Loucy (cell line): Measurements from ENCODE around the gene GIMAP8.
"Not testable (repeated sequence)": the region's sequence is repeated elsewhere in the genome, so short reads cannot be mapped to it uniquely, and the experiment has no call there.

ENCODE experiments used
- H2AFZ ChIP-seq: fragments of 200-600 bp; sonication (generic); 2 replicates; pipeline ENCODE4 v1.6.0; 2016; ENCODE audit warnings: antibody characterized with exemption, mild to moderate bottlenecking, low read length, moderate library complexity
- H3F3A ChIP-seq: fragments of 200-600 bp; 2 replicates; pipeline ENCODE4 v1.6.0; 2016; ENCODE audit warnings: antibody characterized with exemption, low read depth, mild to moderate bottlenecking
- H3K27me3 ChIP-seq: fragments of 200-600 bp; sonication (generic); 2 replicates; pipeline ENCODE4 v1.6.1; 2014; ENCODE audit warnings: low read length, mild to moderate bottlenecking; ENCODE audit not compliant: insufficient read depth, poor library complexity, severe bottlenecking
- H3K36me3 ChIP-seq: fragments of 200-600 bp; sonication (generic); 2 replicates; pipeline ENCODE4 v1.6.1; 2016; ENCODE audit warnings: low read length; ENCODE audit not compliant: insufficient read depth
- H3K4me1 ChIP-seq: fragments of 200-600 bp; sonication (generic); 2 replicates; pipeline ENCODE4 v1.5.1; 2014; ENCODE audit warnings: low read length, mild to moderate bottlenecking; ENCODE audit not compliant: insufficient read depth, poor library complexity, severe bottlenecking
- H3K4me2 ChIP-seq: fragments of 200-600 bp; sonication (generic); 2 replicates; pipeline ENCODE4 v1.6.0; 2014; ENCODE audit warnings: antibody characterized with exemption, low read length, low read depth, mild to moderate bottlenecking; ENCODE audit not compliant: poor library complexity, severe bottlenecking
- H3K4me3 ChIP-seq: fragments of 200-600 bp; sonication (generic); 2 replicates; pipeline ENCODE4 v1.5.1; 2014; ENCODE audit warnings: low read length, mild to moderate bottlenecking, mixed read lengths; ENCODE audit not compliant: poor library complexity, severe bottlenecking
- H3K79me2 ChIP-seq: fragments of 200-600 bp; sonication (generic); 2 replicates; pipeline ENCODE4 v1.6.1; 2014; ENCODE audit warnings: low read length; ENCODE audit not compliant: insufficient read depth
- H3K9ac ChIP-seq: fragments of 200-600 bp; sonication (generic); 2 replicates; pipeline ENCODE4 v1.6.0; 2014; ENCODE audit warnings: mild to moderate bottlenecking, low read depth, low read length, moderate library complexity; ENCODE audit not compliant: poor library complexity, severe bottlenecking
- H3K9me2 ChIP-seq: fragments of 200-600 bp; sonication (generic); replicated peaks from 2 replicates; pipeline ENCODE4 v1.6.1; 2016; ENCODE audit warnings: low read depth, low read length, mixed read lengths
- H3K9me3 ChIP-seq: fragments of 200-600 bp; sonication (generic); 2 replicates; pipeline ENCODE4 v1.6.1; 2014; ENCODE audit warnings: mild to moderate bottlenecking, antibody characterized with exemption, low read length, low read depth; ENCODE audit not compliant: insufficient read depth
- H4K20me1 ChIP-seq: fragments of 200-600 bp; sonication (generic); 2 replicates; pipeline ENCODE4 v1.6.0; 2014; ENCODE audit warnings: antibody characterized with exemption, low read length, mild to moderate bottlenecking; ENCODE audit not compliant: insufficient read depth, poor library complexity, severe bottlenecking
- CTCF ChIP-seq: fragments of 200-600 bp; sonication (generic); conservative IDR thresholded peaks from 2 replicates; pipeline ENCODE4 v1.5.1; 2014; ENCODE audit warnings: mild to moderate bottlenecking, antibody characterized with exemption, low read length
- EZH2phosphoT487 ChIP-seq: fragments of 200-600 bp; IDR thresholded peaks from 2 replicates; pipeline ENCODE4 v1.6.1; 2018; ENCODE audit warnings: antibody characterized with exemption, mild to moderate bottlenecking, moderate library complexity, borderline replicate concordance

GIMAP8 gene

GRCh38 chr7:150516956-150517745, 66.7 kb downstream of the GIMAP8 start:
- H3K9me3 ChIP-seq = no peaks in the 10 kb centered on the region
- H3K27me3 ChIP-seq = no peaks in the 10 kb centered on the region
- no peaks in the 10 kb centered on the region for H3F3A ChIP-seq
- H3K4me3 ChIP-seq = peak overlapping the region; percentile 87
- peak overlapping the region; percentile 82 for H3K9ac ChIP-seq
- H3K4me2 ChIP-seq = peak overlapping the region; percentile 78
- TF ChIP-seq CTCF (no peak), EZH2phosphoT487 (no peak)
- H4K20me1 ChIP-seq = no peaks in the 10 kb centered on the region
- H3K79me2 ChIP-seq = peaks cover 70% of the 10 kb centered on the region
- H3K36me3 ChIP-seq = peaks cover 12% of the 10 kb centered on the region; the same call in 1 of the 2 replicates
- no peak overlapping the region for H2AFZ ChIP-seq
- H3K4me1 ChIP-seq = peaks cover 57% of the 10 kb centered on the region
- H3K9me2 ChIP-seq = no peaks in the 10 kb centered on the region

GRCh38 chr7:150519310-150519709, 68.9 kb downstream of the GIMAP8 start:
- TF ChIP-seq CTCF (no peak), EZH2phosphoT487 (no peak)
- Histone ChIP-seq H3K36me3 (peaks cover 12% of the 10 kb centered on the region; the same call in 1 of the 2 replicates), H3K79me2 (peaks cover 65% of the 10 kb centered on the region)

GRCh38 chr7:150520145-150520544, 69.7 kb downstream of the GIMAP8 start:
- Histone ChIP-seq H3K4me1 (peaks cover 49% of the 10 kb centered on the region), H3K36me3 (peaks cover 12% of the 10 kb centered on the region; the same call in 1 of the 2 replicates), H3K79me2 (peaks cover 57% of the 10 kb centered on the region), H3K9me3 (no peaks in the 10 kb centered on the region), H3K27me3 (no peaks in the 10 kb centered on the region), H3K4me3 (peak overlapping the region; percentile 33), H3F3A (no peaks in the 10 kb centered on the region), H4K20me1 (no peaks in the 10 kb centered on the region), H3K9ac (no peak overlapping the region), H3K9me2 (no peaks in the 10 kb centered on the region), H2AFZ (no peak overlapping the region), H3K4me2 (peak overlapping the region; percentile 78)
- TF ChIP-seq CTCF = no peak
- TF ChIP-seq EZH2phosphoT487 = no peak

More at GRCh38 chr7:150519310-150519709, 68.9 kb downstream of the GIMAP8 start:
- Histone ChIP-seq H3K9me2 (no peaks in the 10 kb centered on the region), H3K27me3 (no peaks in the 10 kb centered on the region), H4K20me1 (no peaks in the 10 kb centered on the region), H3F3A (no peaks in the 10 kb centered on the region), H2AFZ (no peak overlapping the region), H3K4me2 (peak overlapping the region; percentile 78), H3K4me1 (peaks cover 52% of the 10 kb centered on the region), H3K4me3 (peak overlapping the region; percentile 87), H3K9ac (no peak overlapping the region), H3K9me3 (no peaks in the 10 kb centered on the region)

- H3K9ac ChIP-seq, H3K9me3 ChIP-seq, H4K20me1 ChIP-seq, H3K9me2 ChIP-seq, H3F3A ChIP-seq, H2AFZ ChIP-seq, H3K4me2 ChIP-seq, H3K4me3 ChIP-seq, H3K27me3 ChIP-seq: not testable (repeated sequence)
- peaks cover 33% of the 10 kb centered on the region for H3K4me1 ChIP-seq
- H3K79me2 ChIP-seq = peaks cover 31% of the 10 kb centered on the region
- peaks cover 12% of the 10 kb centered on the region; the same call in 1 of the 2 replicates for H3K36me3 ChIP-seq
Measured at GRCh38 chr7:150522931-150523330, 72.5 kb downstream of the GIMAP8 start.
